Ascending aorta (tissue), 2 donors: ENCODE results near the gene CELF2. TPM values are rescaled to one million over a fixed set of nuclear protein-coding genes. Genes with fewer than 3 reads are reported as not detected.

Experiments used
- DNase-seq, 2 donors: peaks; one replicate each; pipeline ENCODE4 v3.0.0-alpha.2; 2019; ENCODE audit warnings: low spot score in 2 of 2
- H3K27ac ChIP-seq, 2 donors: fragments of 200-600 bp; sonication (generic); one replicate each; pipeline ENCODE4 v1.5.1; 2016 to 2017; ENCODE audit warnings: mild to moderate bottlenecking in 1 of 2
- H3K27me3 ChIP-seq: fragments of 200-600 bp; sonication (generic); one replicate; pipeline ENCODE4 v1.5.1; 2017
- H3K36me3 ChIP-seq, 2 donors: fragments of 200-600 bp; sonication (generic); one replicate each; pipeline ENCODE4 v1.5.1; 2016
- H3K4me1 ChIP-seq, 2 donors: fragments of 200-600 bp; sonication (generic); one replicate each; pipeline ENCODE4 v1.5.1; 2016 to 2017; ENCODE audit warnings: mild to moderate bottlenecking in 1 of 2
- H3K4me3 ChIP-seq, 2 donors: fragments of 200-600 bp; sonication (generic); one replicate each; pipeline ENCODE4 v1.5.1; 2016 to 2017; ENCODE audit warnings: mild to moderate bottlenecking in 1 of 2
- H3K9me3 ChIP-seq, 2 donors: fragments of 200-600 bp; sonication (generic); one replicate each; pipeline ENCODE4 v1.5.1; 2016
- intact Hi-C: fragments of 100-400 bp; cut with DNase I; formaldehyde crosslinking; loops from one replicate; pipeline ENCODE4 v1.15.1; 2023
- total RNA-seq: library from RNA; depleted of rRNA; stranded (reverse); fragments of >200 nt; gene quantifications from one replicate; pipeline ENCODE4 v1.1.0, GENCODE V29; 2016
- TF ChIP-seq, protein P1 (sequence below), 3 experiments: fragments of 200-600 bp in 2 of 3; fragments of 450-650 bp in 1 of 3; sonication (generic) in 2 of 3; IDR thresholded peaks; one replicate each; pipeline ENCODE4 v1.5.1; 2016 to 2019; ENCODE audit warnings: antibody characterized with exemption in 3 of 3, mild to moderate bottlenecking in 1 of 3, moderate library complexity in 1 of 3

The CELF2 gene
- total RNA-seq, 1 donor from 2014 or later, result 26.6 TPM

DNA sequence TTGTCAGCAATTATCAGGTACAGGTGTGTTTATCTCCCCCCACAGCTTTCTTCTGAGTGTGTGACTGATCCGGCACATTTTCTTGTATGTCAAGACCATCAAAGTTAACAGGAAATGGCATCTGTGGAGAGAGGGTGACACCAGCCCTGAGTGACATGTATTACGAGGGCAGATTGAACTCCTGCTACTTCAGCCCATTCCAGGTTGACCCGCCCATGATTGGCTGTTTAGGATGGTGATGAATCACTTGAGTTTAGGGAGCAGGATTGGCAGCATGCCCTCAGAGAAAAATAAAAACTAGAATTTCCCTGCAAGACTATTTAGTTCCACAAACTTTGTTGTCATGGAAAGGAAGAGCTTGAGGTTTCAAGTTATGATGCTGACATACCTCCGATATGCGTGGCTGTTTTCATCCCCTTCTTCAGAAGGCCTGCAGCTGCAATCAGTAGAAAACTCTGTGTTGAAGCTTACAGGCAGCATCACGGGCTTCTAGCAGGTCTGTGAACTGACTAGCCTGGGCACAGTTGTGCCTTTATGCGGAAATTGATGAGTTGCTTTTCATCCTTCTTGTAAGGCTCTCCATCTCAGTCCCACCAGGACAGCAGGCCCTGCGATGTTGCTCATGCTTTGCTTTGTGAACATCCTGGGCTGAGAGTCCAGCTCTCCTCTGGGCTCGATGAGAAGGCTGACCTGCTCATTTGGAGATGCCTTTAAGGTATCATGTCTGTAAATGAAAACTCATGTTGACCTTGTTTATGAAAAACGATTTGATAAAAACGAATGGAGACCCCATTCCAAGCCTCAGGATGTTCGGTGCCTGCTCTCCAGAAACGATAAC, 8.0 kb upstream of the CELF2 start:
- no peak overlapping the region for H3K27ac ChIP-seq
- TF ChIP-seq, protein P1, sequence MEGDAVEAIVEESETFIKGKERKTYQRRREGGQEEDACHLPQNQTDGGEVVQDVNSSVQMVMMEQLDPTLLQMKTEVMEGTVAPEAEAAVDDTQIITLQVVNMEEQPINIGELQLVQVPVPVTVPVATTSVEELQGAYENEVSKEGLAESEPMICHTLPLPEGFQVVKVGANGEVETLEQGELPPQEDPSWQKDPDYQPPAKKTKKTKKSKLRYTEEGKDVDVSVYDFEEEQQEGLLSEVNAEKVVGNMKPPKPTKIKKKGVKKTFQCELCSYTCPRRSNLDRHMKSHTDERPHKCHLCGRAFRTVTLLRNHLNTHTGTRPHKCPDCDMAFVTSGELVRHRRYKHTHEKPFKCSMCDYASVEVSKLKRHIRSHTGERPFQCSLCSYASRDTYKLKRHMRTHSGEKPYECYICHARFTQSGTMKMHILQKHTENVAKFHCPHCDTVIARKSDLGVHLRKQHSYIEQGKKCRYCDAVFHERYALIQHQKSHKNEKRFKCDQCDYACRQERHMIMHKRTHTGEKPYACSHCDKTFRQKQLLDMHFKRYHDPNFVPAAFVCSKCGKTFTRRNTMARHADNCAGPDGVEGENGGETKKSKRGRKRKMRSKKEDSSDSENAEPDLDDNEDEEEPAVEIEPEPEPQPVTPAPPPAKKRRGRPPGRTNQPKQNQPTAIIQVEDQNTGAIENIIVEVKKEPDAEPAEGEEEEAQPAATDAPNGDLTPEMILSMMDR (IDR thresholded peaks at IDR 0.05), result no peak

DNA sequence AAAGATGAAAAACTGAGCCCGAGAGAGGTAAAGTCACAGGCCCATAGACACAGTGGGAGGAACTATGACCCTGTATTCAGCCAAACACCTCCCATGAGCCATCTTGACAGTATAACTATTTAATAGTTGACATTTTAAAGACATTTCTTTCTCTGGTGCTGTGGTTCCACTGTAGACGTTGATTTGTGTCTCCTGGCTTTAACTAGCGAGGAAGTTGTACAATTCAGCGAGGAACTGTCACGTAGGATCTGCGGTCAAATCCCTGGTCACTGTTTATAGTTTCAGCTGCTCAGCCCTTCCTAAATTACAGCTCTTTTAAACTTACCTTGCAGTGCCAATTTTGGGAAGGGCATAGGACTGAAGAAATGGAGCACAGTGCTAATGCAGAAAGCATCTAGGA, 7.1 kb upstream of the CELF2 start:
- no peak overlapping the region for H3K27ac ChIP-seq

More for the DNA sequence above, 8.0 kb upstream of the CELF2 start:
- Histone ChIP-seq H3K4me3 (no peak overlapping the region), H3K36me3 (no peaks in the 10 kb centered on the region), H3K4me1 (no peaks in the 10 kb centered on the region), H3K27me3 (no peaks in the 10 kb centered on the region), H3K9me3 (no peaks in the 10 kb centered on the region)
- DNase-seq, result no peak
- intact Hi-C loops, result no loop called here

DNA sequence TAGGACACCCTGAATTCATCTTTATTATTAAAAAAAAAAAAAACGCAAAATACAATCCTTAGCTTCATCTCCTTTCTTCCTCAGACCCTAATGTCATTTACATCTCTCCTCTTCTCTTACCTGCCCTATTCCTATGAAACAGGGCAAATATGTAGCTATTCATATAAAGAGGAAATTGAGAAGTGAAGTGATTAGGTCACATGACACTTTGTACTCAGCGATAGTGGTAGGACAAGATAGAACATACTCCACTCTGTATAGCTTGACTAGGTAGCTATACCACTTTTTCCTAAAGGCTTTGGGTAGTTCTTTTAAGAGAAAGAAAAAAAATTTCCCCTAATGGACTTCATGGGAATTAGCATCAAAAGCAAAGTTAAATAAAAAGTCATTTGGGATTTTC, 6.2 kb upstream of the CELF2 start:
- intact Hi-C loops, result no loop called here
- Histone ChIP-seq H3K36me3 (no peaks in the 10 kb centered on the region), H3K4me1 (no peaks in the 10 kb centered on the region), H3K4me3 (no peak overlapping the region), H3K27me3 (no peaks in the 10 kb centered on the region), H3K9me3 (no peaks in the 10 kb centered on the region), H3K27ac (no peak overlapping the region)
- TF ChIP-seq, protein P1 (IDR thresholded peaks at IDR 0.05), result no peak
- no peak for DNase-seq

More for the DNA sequence above, 7.1 kb upstream of the CELF2 start:
- TF ChIP-seq, protein P1 (IDR thresholded peaks at IDR 0.05), result no peak
- Histone ChIP-seq H3K27me3 (no peaks in the 10 kb centered on the region), H3K36me3 (no peaks in the 10 kb centered on the region), H3K9me3 (no peaks in the 10 kb centered on the region), H3K4me1 (no peaks in the 10 kb centered on the region), H3K4me3 (no peak overlapping the region)
- intact Hi-C loops, result no loop called here
- no peak for DNase-seq

DNA sequence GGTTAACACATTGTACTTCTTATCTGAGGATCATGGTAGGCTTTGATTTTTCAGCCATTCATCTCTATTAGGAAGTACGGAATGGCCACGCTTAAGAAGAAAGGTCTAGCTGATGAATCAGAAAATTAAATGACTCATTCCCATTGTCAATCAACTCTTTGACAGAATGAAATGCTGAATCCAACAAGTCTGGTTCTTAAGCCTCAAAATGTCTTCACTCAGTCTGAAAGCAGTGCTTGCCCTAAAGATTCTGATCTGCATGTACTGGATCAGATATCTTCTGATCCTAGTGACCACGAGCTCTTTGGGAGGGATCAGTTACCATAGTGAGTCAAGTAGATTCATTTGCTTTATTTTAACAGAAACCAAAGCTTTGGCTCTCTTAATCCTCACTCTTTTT, 5.7 kb upstream of the CELF2 start:
- no peak overlapping the region for H3K4me3 ChIP-seq
- H3K36me3 ChIP-seq, result no peaks in the 10 kb centered on the region
- no peaks in the 10 kb centered on the region for H3K4me1 ChIP-seq
- TF ChIP-seq, protein P1 (IDR thresholded peaks at IDR 0.05), result no peak
- no peaks in the 10 kb centered on the region for H3K27me3 ChIP-seq
- no peak for DNase-seq
- intact Hi-C loops, result no loop called here
- H3K27ac ChIP-seq, result no peak overlapping the region
- no peaks in the 10 kb centered on the region for H3K9me3 ChIP-seq

DNA sequence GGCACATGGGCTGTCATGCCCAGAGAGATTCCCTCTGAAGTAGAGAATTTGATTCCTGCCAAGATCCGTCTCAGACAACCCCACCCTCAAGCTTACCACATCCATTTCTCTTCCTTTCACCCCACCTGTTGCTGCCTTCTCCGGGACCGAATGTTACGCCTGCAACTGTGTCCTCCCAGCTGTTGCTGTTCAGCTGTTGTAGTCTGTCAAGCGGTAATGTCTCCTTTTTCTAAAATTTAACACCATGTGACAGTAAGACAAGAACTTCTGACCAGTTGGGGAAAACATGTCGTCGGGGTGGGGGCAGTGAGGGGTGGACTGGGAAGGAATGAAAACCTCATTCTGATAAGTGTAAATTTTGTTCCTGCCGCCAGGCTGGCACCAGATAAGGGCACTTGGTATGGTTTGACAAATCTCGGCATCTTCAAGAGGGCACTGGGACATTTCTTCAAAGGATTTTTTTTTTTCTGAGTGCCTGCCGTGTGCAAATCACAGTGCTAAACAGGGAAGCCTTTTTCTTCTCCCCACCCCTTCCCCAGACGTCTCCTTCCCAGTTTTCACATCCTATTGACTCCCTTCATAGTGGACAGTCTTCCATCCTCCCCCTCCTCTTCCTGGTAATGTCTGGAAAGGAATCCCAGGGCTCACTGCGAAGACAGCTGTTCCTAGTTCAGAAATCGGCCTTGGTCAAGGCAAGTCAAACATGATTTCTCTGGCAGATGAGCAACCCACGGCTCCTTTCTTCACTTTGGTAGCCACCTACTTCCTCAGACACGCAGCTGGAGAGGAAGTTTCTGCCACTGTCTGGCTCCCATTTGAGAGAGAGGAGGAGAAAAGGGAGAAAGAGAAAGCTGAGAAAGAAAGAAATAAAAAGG, 5.0 kb upstream of the CELF2 start:
- Histone ChIP-seq H3K4me3 (no peak overlapping the region), H3K9me3 (no peaks in the 10 kb centered on the region), H3K36me3 (no peaks in the 10 kb centered on the region), H3K27ac (no peak overlapping the region), H3K4me1 (peaks cover 0 to 2% of the 10 kb centered on the region in 2 donors), H3K27me3 (no peaks in the 10 kb centered on the region)
- no peak for DNase-seq
- intact Hi-C loops, result no loop called here
- TF ChIP-seq, protein P1 (IDR thresholded peaks at IDR 0.05), result no peak
